GM12892 (cell line): ENCODE measurements around the gene NT5C1A.

Experiments used
- DNase-seq: peaks from one replicate; pipeline ENCODE4 v3.0.0; 2011; ENCODE audit not compliant: insufficient read length
- FAIRE-seq: peaks from 2 replicates; lab custom pipeline; 2011; peaks lifted over from hg19 to GRCh38; lab: Jason Lieb, UNC
- POLR2A ChIP-seq: IDR thresholded peaks from 2 replicates; pipeline ENCODE4 v1.6.1; 2011; ENCODE audit warnings: low read depth, low read length, control low read depth
- POLR2AphosphoS5 ChIP-seq: IDR thresholded peaks from 2 replicates; pipeline ENCODE4 v1.6.1; 2011; ENCODE audit warnings: low read depth, low read length, control low read depth
- TAF1 ChIP-seq: IDR thresholded peaks from 2 replicates; pipeline ENCODE4 v1.6.1; 2011; ENCODE audit warnings: low read depth, mild to moderate bottlenecking, control low read depth, low read length, borderline replicate concordance

The NT5C1A gene

DNA sequence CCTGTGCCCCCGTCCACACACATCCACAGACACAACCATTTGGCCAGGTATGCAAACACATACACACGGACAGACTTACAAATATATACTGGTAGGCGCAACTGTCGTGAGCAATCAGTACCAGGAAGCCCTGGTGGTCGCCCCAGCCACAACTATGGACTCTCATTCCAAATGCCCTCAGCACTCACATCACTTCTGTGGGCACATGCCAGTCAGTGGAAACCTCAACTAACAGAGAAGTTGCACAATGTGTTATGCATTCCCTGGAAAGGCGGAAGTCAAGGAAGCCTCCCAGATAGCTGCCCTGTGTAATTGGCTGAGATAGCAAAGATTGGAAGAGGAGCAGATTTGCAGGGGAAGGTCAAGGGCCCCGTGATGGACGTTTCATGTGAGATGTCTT lies 31.0 kb downstream of the NT5C1A start:
- no peak for TF ChIP-seq TAF1
- no peak for TF ChIP-seq POLR2A
- TF ChIP-seq POLR2AphosphoS5 = no peak
- FAIRE-seq = no peak
- no peak for DNase-seq

DNA sequence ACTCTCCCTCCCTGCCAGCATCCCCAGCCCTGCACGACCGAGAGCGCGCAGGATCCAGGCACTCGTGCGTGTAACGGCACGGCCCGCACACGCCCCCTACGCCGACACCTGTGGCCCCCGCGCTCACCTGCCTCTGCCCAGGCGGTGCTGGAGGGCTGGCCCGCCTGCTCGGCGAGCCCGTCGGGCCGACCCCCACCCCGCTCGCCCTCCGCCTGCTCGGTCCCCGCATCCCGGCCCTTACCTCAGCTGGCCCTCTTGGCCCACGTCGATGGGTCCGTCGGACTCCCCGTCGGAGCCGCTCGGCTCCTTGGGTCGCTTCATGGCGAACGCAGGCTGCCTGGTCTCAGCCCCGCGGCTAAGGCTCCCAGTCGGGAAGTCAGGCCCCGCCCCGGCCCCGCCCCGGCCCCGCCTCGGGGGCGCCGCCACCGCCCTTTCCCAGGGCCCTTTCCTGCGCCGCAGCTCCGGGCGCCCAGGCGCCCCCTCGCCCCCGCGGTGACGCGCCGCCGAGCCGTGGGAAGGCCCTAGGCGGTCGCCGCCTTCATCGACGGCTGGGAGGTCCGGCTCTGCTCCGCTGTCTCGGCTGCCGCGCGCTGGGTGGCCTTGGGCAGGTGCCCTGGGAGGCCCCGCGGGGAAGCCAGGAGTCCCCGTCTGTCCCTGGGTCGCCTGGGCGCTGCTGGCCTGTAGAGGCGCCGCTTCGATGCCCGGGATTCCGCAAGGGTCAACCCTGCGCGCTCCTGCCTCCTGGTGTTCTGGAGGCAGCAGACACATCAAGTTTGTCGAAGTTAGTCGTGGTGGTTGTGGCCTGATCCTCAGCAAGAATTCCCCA lies 32.4 kb downstream of the NT5C1A start, which contains the start of gene HEYL:
HEYL (minus strand) TSS at position 339 of the 826 bp plus-strand sequence; CDS start at position 321, 18 bp downstream.
- TF ChIP-seq POLR2AphosphoS5 (no peak), TAF1 (no peak), POLR2A (no peak)
- FAIRE-seq (peak; percentile 58), DNase-seq (peak; percentile 69)

DNA sequence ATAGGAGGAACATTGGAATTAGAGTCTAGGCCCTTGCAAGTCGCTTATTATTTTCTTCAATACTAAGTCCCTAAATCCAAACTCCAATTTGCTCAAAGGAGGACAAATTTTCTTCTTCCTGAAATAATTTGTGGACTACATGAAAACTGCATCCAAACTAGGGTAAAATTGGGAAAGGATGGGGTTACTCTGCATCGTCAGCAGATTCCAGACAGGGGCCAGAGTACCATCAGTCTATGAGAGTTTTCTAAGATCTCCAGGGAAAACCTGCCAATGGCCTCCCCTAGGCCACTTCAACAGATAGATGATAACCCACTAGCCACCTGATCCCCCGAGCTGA lies 33.0 kb downstream of the NT5C1A start:
- FAIRE-seq (no peak), DNase-seq (no peak)
- no peak for TF ChIP-seq TAF1
- no peak for TF ChIP-seq POLR2AphosphoS5
- TF ChIP-seq POLR2A = no peak

DNA sequence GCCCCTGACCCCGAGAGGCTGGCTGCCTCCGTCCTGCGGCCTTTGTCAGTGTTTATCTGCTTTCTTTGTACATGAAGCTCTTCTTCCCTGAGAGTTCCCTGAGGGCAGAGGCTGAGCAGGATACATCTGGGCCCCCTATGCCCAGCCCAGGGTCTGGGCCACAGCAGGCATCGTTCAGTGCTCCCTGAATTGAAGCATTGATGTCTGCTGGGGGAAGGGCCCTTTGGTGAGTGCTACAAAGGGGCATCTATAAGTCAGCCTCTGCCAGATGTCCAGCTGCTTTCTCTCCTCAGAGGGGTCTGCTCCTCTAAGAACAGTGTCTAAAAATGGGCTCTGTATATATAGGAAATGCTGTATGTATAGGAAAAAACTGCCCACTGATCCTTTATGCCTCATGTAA lies 34.5 kb downstream of the NT5C1A start:
- DNase-seq = no peak
- TF ChIP-seq TAF1 (no peak), POLR2AphosphoS5 (no peak), POLR2A (no peak)
- no peak for FAIRE-seq

DNA sequence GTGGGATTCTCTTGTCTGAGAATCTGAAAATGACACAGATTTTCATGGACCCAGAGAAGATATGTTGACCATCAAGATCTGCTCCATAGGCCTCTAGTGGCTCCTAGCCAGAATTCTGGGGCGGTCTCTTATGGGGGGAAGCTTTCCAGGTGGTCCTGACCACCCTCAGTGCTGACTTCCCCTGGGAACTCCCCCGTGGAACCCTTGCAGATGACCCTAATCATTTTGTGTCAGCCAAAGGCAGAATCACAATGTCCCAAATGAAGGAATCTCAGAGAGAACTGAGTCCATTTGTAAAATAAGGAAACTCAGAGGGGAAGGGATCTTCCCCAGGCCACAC lies 36.1 kb downstream of the NT5C1A start:
- TF ChIP-seq POLR2A (no peak), POLR2AphosphoS5 (no peak), TAF1 (no peak)
- no peak for FAIRE-seq
- DNase-seq = no peak

DNA sequence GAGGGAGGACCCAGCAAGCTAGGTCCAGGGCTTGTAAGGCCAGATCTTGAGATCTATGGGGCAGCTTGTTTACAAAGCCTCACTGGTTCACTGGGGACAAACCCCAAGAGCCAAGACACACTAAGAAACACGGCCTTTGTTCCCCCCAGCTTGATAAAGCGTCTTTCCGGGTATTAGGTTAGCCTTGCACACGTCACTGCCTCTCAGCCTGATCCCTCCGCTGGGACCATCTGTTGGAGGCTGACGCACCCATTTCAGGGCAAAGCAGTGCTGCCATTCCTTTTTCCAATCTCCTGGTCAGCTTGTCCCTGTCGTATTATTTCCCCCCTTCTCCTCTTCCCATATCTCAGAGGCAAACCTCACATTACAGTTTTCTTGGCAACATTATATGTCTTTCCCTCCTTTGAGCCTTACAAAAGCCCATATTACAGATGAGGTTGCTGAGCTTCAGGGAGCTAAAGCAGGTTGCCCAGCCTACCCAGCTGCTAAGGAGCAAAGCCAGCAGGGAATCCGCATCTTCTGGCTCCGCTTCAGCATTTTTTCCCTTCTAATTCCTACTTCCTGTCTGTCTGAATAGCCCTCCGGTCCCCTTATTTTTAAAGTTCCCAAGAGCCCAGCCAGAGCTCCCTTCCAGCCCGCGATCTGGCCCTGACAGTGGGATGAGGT lies 36.6 kb downstream of the NT5C1A start:
- no peak for DNase-seq
- TF ChIP-seq TAF1 (no peak), POLR2AphosphoS5 (no peak), POLR2A (no peak)
- FAIRE-seq = no peak

GRCh38 chr1:39633422-39633821 lies 38.5 kb downstream of the NT5C1A start:
- FAIRE-seq = no peak
- no peak for TF ChIP-seq POLR2AphosphoS5
- TF ChIP-seq TAF1 = no peak
- TF ChIP-seq POLR2A = no peak
- DNase-seq = no peak

- FAIRE-seq (no peak), DNase-seq (no peak)
- TF ChIP-seq POLR2A = no peak
- TF ChIP-seq TAF1 = no peak
- no peak for TF ChIP-seq POLR2AphosphoS5
Measured at GRCh38 chr1:39632682-39633417, 39.1 kb downstream of the NT5C1A start.

DNA sequence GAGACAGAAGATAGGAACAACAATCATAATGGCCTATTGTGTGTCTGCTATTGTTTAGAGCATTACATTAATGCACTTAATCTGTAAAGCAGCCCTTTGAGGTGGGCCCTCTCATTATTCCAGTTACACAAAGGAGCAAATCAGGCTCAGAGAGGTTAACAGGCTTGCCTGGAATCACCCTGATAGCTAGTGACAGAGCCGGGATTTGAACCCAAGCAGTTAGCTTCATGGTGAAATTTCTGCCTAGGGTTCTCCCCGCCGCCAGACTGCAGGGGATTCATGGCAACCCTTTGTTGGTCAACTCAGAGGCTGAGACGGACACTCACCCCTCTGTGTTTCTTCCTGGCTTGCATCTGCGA lies 39.6 kb downstream of the NT5C1A start:
- FAIRE-seq (no peak), DNase-seq (no peak)
- TF ChIP-seq TAF1 = no peak
- TF ChIP-seq POLR2A = no peak
- TF ChIP-seq POLR2AphosphoS5 = no peak

DNA sequence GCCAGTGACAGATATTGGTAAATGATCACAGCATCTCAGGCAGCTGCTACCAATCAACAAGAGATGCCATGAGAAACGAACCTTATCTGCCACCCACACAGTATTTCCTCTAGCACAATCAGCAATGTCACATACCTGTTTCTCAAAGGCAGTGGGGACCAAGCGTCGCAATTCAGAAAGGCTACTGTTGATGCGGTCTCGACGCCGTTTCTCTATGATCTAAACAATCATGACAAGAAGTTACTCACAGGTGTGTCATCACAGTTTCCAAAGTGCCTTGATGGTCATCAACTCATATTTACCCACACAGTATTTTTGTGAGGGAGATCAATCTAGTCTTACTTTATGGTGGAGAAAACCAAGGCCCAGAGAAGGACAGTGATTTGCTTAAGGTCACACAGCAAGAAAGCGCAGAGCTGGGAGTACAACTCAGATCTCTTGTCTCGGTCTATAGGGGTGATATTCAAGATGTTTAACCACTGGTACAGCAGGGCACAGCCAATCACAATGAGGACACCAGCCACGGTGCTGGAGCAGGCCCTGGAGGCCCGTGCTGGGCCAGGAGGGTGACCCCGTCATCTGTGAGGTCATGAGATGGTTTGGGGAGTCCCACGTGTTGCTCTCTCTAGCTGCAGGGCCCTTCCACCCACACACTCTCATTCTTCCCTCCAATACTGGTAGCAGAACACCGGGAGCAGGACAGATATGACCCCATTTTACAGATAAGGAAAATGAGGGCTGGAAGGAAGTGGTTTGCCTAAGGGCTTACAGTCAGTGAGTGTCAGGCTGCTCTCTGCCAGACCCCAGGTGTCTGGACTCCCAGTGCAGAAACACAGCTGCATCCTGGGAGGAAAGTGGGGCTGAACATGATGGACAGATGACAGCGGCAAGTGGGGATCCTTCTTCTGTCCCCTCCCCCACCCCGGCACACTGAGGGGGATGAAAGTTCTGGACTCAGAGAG lies 40.3 kb downstream of the NT5C1A start:
- no peak for TF ChIP-seq POLR2AphosphoS5
- TF ChIP-seq TAF1 = no peak
- no peak for TF ChIP-seq POLR2A
- peak; percentile 65 for FAIRE-seq

GRCh38 chr1:39628807-39629350 lies 43.0 kb downstream of the NT5C1A start:
- TF ChIP-seq TAF1 (no peak), POLR2A (no peak), POLR2AphosphoS5 (no peak)
- no peak for DNase-seq
- no peak for FAIRE-seq

More for the DNA sequence above, 40.3 kb downstream of the NT5C1A start:
- no peak for DNase-seq
